Activated naive CD4-positive, alpha-beta T cell treated with anti-CD3 and anti-CD28 coated beads for 36 hours (primary cell): ENCODE results near the gene MNS1. TPM values are rescaled to one million over a fixed set of nuclear protein-coding genes. Genes with fewer than 3 reads are reported as not detected.
"Not testable (repeated sequence)": the region's sequence is repeated elsewhere in the genome, so short reads cannot be mapped to it uniquely, and the experiment has no call there.

Experiments used
- CTCF ChIA-PET: fragments of 350-600 bp; sonication (Branson Sonifier 250); formaldehyde crosslinking; loops from one replicate; lab custom pipeline; 2021; ENCODE audit warnings: antibody characterized with exemption; lab: Charles Lee
- DNase-seq: peaks from one replicate; pipeline ENCODE4 v3.0.0-alpha.2; 2020
- H3K27ac Mint-ChIP-seq: one replicate; pipeline ENCODE4 v1.8.0; 2021; ENCODE audit warnings: mild to moderate bottlenecking, mixed read lengths
- H3K27me3 Mint-ChIP-seq: one replicate; pipeline ENCODE4 v1.8.0; 2021; ENCODE audit warnings: low read depth, mixed read lengths
- H3K36me3 Mint-ChIP-seq: one replicate; pipeline ENCODE4 v1.8.0; 2021; ENCODE audit warnings: low read depth, mixed read lengths
- H3K4me1 Mint-ChIP-seq: one replicate; pipeline ENCODE4 v1.8.0; 2021; ENCODE audit warnings: low read depth, mixed read lengths
- H3K4me3 Mint-ChIP-seq: one replicate; pipeline ENCODE4 v1.8.0; 2021; ENCODE audit warnings: mild to moderate bottlenecking, moderate library complexity, mixed read lengths
- H3K9me3 Mint-ChIP-seq: one replicate; pipeline ENCODE4 v1.8.0; 2021; ENCODE audit warnings: mixed read lengths
- intact Hi-C: fragments of 100-400 bp; cut with micrococcal nuclease; formaldehyde crosslinking; loops from one replicate; pipeline ENCODE4 v1.15.1; 2023
- total RNA-seq, 2 experiments: library from RNA; stranded (reverse); gene quantifications; one replicate each; pipeline ENCODE4 v1.2.3, GENCODE V29; 2021

MNS1 gene
- total RNA-seq, 2 experiments from 2014 or later: 0.57 to 0.67 TPM

- Mint-ChIP-seq H3K4me1 (no peaks in the 10 kb centered on the region), H3K36me3 (no peaks in the 10 kb centered on the region), H3K9me3 (peaks cover 4% of the 10 kb centered on the region), H3K4me3 (no peak overlapping the region), H3K27me3 (peaks cover 11% of the 10 kb centered on the region), H3K27ac (no peak overlapping the region)
- CTCF ChIA-PET: no interaction called here
- no peak for DNase-seq
- intact Hi-C loops: no loop called here
Measured at GRCh38 chr15:56442354-56442753, 22.6 kb downstream of the MNS1 start.

- Mint-ChIP-seq H3K27me3 (peaks cover 24% of the 10 kb centered on the region), H3K27ac (no peak overlapping the region), H3K36me3 (no peaks in the 10 kb centered on the region), H3K4me3 (no peak overlapping the region), H3K4me1 (no peaks in the 10 kb centered on the region), H3K9me3 (peaks cover 4% of the 10 kb centered on the region)
- no peak for DNase-seq
- CTCF ChIA-PET: no interaction called here
- intact Hi-C loops: no loop called here
Measured at GRCh38 chr15:56440214-56440770, 24.6 kb downstream of the MNS1 start.

GRCh38 chr15:56432304-56432703, 32.6 kb downstream of the MNS1 start:
- Mint-ChIP-seq H3K27me3 (peaks cover 18% of the 10 kb centered on the region), H3K36me3 (no peaks in the 10 kb centered on the region), H3K9me3 (no peaks in the 10 kb centered on the region), H3K4me3 (no peak overlapping the region), H3K4me1 (no peaks in the 10 kb centered on the region), H3K27ac (no peak overlapping the region)
- intact Hi-C loops: no loop called here
- no peak for DNase-seq
- CTCF ChIA-PET: interaction anchor here (0.5 kb wide), 1 partner anchor 99 kb away, joined by 3 read pairs; no protein-coding TSS in a partner anchor

GRCh38 chr15:56428821-56429458, 36.0 kb downstream of the MNS1 start:
- Mint-ChIP-seq H3K9me3 (peaks cover 9% of the 10 kb centered on the region), H3K4me1 (no peaks in the 10 kb centered on the region), H3K27ac (no peak overlapping the region), H3K4me3 (no peak overlapping the region), H3K36me3 (peaks cover 5% of the 10 kb centered on the region), H3K27me3 (peaks cover 5% of the 10 kb centered on the region)
- intact Hi-C loops: loop anchor here (1.0 to 10.0 kb wide), 3 partner anchors 183 to 781 kb away; partner anchors contain the start of gene NEDD4
- DNase-seq: no peak
- CTCF ChIA-PET: interaction anchor here (0.7 to 3.4 kb wide), 8 partner anchors 29 to 656 kb away, joined by 3 to 25 read pairs (median 4); partner anchors contain the start of gene RFX7

- H3K27ac Mint-ChIP-seq: no peak overlapping the region
- CTCF ChIA-PET: interaction anchor here (0.6 kb wide), 1 partner anchor 1405 kb away, joined by 3 read pairs; no protein-coding TSS in a partner anchor
- peaks cover 5% of the 10 kb centered on the region for H3K36me3 Mint-ChIP-seq
- H3K4me1 Mint-ChIP-seq: no peaks in the 10 kb centered on the region
- H3K4me3 Mint-ChIP-seq: no peak overlapping the region
- peaks cover 9% of the 10 kb centered on the region for H3K9me3 Mint-ChIP-seq
- H3K27me3 Mint-ChIP-seq: peaks cover 2% of the 10 kb centered on the region
- intact Hi-C loops: loop anchor here (10.0 kb wide), 1 partner anchor 431 kb away; the partner anchor contains the start of gene NEDD4
- DNase-seq: no peak
Measured at GRCh38 chr15:56425976-56426375, 39.0 kb downstream of the MNS1 start.

- CTCF ChIA-PET: no interaction called here
- intact Hi-C loops: loop anchor here (10.0 kb wide), 1 partner anchor 430 kb away; the partner anchor contains the start of gene NEDD4
- no peak overlapping the region for H3K27ac Mint-ChIP-seq
Measured at GRCh38 chr15:56425276-56425675, 39.7 kb downstream of the MNS1 start.

GRCh38 chr15:56413114-56413733, 51.7 kb downstream of the MNS1 start:
- CTCF ChIA-PET, H3K4me1 Mint-ChIP-seq, H3K4me3 Mint-ChIP-seq, H3K36me3 Mint-ChIP-seq, DNase-seq, H3K27me3 Mint-ChIP-seq, H3K27ac Mint-ChIP-seq, H3K9me3 Mint-ChIP-seq, intact Hi-C loops: not testable (repeated sequence)

More at GRCh38 chr15:56425276-56425675, 39.7 kb downstream of the MNS1 start:
- Mint-ChIP-seq H3K4me1 (no peaks in the 10 kb centered on the region), H3K36me3 (peaks cover 5% of the 10 kb centered on the region), H3K9me3 (peaks cover 9% of the 10 kb centered on the region), H3K4me3 (no peak overlapping the region), H3K27me3 (peaks cover 2% of the 10 kb centered on the region)
- DNase-seq: no peak

- Mint-ChIP-seq H3K27me3 (peaks cover 2% of the 10 kb centered on the region), H3K4me3 (no peak overlapping the region), H3K9me3 (no peaks in the 10 kb centered on the region), H3K27ac (no peak overlapping the region), H3K36me3 (no peaks in the 10 kb centered on the region), H3K4me1 (no peaks in the 10 kb centered on the region)
- DNase-seq: no peak
- intact Hi-C loops: no loop called here
- CTCF ChIA-PET: no interaction called here
Measured at GRCh38 chr15:56411122-56411749, 53.7 kb downstream of the MNS1 start.

GRCh38 chr15:56410721-56411120, 54.2 kb downstream of the MNS1 start:
- H3K4me1 Mint-ChIP-seq: no peaks in the 10 kb centered on the region
- peaks cover 2% of the 10 kb centered on the region for H3K27me3 Mint-ChIP-seq
- intact Hi-C loops: no loop called here
- H3K4me3 Mint-ChIP-seq: no peak overlapping the region
- no peaks in the 10 kb centered on the region for H3K9me3 Mint-ChIP-seq
- CTCF ChIA-PET: no interaction called here
- no peak for DNase-seq
- H3K36me3 Mint-ChIP-seq: no peaks in the 10 kb centered on the region
- no peak overlapping the region for H3K27ac Mint-ChIP-seq

GRCh38 chr15:56399209-56399608, 65.7 kb downstream of the MNS1 start:
- H3K9me3 Mint-ChIP-seq: peaks cover 12% of the 10 kb centered on the region
- CTCF ChIA-PET: interaction anchor here (0.9 kb wide), 1 partner anchor 30 kb away, joined by 3 read pairs; no protein-coding TSS in a partner anchor
- H3K27me3 Mint-ChIP-seq: peaks cover 18% of the 10 kb centered on the region
- H3K4me3 Mint-ChIP-seq, intact Hi-C loops, H3K4me1 Mint-ChIP-seq, H3K27ac Mint-ChIP-seq, H3K36me3 Mint-ChIP-seq, DNase-seq: not testable (repeated sequence)

GRCh38 chr15:56397325-56397724, 67.6 kb downstream of the MNS1 start:
- H3K4me1 Mint-ChIP-seq, intact Hi-C loops, H3K36me3 Mint-ChIP-seq, DNase-seq, H3K9me3 Mint-ChIP-seq, H3K4me3 Mint-ChIP-seq, H3K27ac Mint-ChIP-seq, CTCF ChIA-PET: not testable (repeated sequence)
- peaks cover 15% of the 10 kb centered on the region for H3K27me3 Mint-ChIP-seq

- intact Hi-C loops: no loop called here
- Mint-ChIP-seq H3K9me3 (no peaks in the 10 kb centered on the region), H3K27me3 (peaks cover 2% of the 10 kb centered on the region), H3K4me3 (no peak overlapping the region), H3K36me3 (no peaks in the 10 kb centered on the region), H3K27ac (no peak overlapping the region), H3K4me1 (peaks cover 3% of the 10 kb centered on the region)
- DNase-seq: no peak
- CTCF ChIA-PET: no interaction called here
Measured at GRCh38 chr15:56394909-56395308, 70.0 kb downstream of the MNS1 start.
